NK-92 treated with Interleukin-12 subunit alpha and Interleukin-12 subunit beta, amount 100 ng/mL, for 24 hours (cell line): ENCODE measurements around the gene ACAA1.
A peak's percentile ranks its signal among the peaks of the same experiment; 100 is the strongest.
"Not testable (repeated sequence)": the region's sequence is repeated elsewhere in the genome, so short reads cannot be mapped to it uniquely, and the experiment has no call there.

Experiments used
- DNase-seq: peaks from one replicate; lab custom pipeline; 2025; lab: John Stamatoyannopoulos, UW

The ACAA1 gene

GRCh38 chr3:38154033-38154494, 17.1 kb upstream of the ACAA1 start:
- no peak for DNase-seq

DNA sequence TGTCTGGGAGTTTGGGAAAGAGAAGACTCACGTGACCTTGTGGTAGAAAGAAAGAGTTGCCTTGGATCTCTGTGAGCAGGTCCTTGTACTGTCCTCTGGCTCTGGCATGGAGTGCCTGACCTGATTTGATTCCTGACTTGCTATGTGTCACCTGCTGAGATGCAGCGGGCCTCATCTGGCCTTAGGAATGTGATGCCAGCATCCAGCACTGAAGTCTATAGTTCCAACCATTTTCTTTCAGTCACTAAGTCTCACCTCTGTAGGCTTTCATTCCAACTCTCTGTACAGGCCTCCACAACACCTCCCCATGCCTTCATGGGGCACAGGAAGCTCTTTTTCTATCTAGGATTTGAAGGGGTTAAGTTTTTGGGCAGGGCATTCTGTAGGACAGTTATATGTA, 16.3 kb upstream of the ACAA1 start:
- DNase-seq: no peak

DNA sequence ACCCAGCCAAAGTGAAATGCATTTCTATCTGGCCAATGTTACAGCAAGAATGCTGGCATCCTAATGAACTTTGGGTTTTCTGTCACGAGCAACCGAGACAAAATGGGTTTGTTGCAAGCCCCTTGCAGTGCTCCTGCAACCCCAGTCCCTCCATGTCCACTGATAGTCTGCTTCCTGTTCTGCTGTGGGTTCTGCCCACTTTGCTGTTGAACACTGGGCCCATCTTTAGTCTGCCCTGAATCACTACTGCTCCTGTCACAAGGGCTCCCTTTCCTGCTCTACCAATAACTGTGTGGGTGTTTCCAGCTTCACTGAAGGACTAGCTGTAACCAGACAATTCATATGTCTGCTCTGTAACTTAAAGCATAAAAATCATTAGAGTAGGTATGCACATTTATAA, 15.7 kb upstream of the ACAA1 start:
- DNase-seq: no peak

DNA sequence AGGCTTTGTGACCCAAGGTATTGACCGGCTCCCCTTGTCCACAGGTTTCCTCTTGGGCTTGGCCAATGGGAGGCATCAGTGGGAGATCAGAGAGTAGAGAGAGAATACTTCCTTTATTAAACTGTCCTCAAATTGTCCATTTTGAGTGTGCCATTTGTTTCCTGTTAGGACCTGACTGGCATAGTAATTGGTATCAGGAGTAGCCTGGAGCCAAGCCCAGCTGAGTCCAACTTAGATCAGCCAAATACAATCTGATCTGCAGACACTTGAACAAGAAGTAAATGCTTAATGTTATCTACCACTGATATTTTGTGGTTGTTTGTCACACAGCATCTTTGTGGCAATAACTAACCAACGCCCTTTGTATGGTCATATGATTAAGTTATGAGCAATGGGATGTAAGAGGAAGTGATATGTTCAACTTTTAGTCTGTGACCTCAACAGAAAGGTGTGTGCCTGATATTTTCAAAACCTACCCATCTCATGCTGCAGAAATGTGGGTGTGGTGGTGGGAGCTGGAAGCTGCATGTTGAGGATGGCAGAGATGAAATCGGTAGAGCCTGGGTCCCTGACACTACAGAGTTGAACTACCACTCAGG, 14.8 kb upstream of the ACAA1 start:
- DNase-seq: no peak

- no peak for DNase-seq
Observed at GRCh38 chr3:38150780-38151528, 14.0 kb upstream of the ACAA1 start.

DNA sequence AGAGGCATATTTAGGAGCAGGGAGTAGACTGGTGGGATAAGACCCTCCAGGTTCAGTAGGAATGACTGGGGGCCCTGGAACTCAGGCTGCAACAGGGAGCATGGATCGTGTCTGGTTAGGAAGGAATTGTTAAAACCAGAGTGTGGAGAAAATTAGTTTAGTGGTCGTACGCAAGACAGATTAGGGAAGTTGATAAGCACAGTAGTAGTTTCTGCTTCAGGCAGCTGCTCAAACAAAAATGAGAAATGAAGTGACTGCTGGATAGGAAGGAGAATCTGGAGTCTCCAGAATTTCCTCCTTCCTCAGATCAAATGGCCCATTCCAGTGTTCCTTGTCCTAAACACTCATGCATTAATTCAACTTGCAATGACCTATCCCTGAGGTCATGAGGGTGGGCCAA, 12.8 kb upstream of the ACAA1 start:
- no peak for DNase-seq

DNA sequence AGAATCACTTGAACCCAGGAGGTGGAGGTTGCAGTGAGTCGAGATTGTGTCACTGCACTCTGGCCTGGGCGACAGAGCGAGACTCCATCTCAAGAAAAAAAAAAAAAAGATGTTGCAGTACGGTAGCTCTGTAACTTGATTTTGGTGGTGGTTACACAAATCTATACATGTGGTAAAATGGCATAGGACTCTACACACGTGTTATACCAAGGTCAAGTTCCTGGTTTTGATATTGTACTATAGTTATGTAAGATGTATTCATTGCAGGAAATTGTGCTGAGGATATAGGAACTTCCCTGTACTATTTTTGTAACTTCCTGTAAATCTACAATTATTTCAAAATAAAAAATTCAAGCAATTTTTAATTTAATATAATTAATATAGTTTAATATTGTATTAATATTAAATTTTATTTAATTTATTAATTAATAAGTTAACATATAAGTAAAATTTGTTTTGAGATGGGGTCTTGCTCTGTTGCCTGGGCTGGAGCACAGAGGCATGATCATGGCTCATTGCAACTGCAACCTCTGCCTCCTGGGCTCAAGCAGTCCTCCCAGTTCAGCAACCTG, 11.5 kb upstream of the ACAA1 start:
- DNase-seq: no peak

DNA sequence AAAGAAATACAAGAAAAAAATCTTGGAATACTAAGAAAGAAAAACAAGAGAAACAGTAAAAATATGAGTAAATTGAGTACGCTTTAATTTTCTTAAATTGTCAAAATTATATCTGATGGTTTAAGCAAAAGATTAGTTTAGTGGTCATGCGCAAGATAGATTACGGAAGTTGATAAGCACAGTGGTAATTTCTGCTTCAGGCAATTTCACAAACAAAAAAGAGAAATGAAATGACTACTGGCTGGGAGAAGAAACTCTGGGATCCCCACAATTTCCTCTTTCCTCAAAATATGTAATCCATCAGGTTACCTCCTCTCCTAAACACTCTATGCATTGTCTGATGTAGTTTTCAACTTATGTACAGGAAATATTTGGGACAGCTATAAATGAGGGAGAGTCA, 10.5 kb upstream of the ACAA1 start:
- DNase-seq: no peak

DNA sequence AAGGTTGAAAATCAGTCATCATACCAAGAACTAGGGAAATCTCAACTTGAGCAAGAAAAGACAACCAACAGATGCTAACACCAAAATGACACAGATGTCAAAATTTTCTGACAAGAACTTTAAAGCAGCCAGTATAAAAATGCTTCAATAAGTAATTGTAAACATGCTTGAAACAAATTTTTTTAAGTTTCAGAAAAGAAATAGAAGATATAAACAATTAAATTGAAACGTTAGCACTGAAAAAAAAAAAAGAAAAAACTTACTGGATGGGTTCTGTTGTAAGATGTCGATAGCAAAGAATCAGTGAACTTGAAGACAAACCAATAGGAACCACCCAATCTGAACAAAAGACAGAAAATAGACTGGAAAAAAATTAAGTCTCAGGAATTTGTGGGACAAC, 9.6 kb upstream of the ACAA1 start:
- no peak for DNase-seq

DNA sequence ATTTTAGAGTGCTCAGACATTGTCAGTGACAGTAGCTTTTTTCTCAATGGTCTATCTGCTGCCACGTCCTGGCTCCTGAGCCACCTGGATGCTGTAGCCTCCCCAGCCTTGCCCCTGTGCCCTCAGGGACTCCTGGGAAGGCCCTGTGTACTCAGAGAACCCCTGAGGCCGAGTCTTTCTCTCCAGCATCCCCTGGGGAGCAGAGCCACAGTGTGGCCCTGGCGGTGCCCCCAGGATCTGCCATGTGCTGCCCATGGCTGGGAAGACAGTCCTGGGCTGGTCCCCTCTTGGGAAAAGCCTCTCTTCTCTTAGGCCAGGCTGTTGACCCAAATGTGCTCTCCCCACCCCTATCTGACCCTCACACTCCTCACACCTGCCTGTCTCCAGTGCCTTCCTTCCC, 6.6 kb upstream of the ACAA1 start:
- DNase-seq: no peak

DNA sequence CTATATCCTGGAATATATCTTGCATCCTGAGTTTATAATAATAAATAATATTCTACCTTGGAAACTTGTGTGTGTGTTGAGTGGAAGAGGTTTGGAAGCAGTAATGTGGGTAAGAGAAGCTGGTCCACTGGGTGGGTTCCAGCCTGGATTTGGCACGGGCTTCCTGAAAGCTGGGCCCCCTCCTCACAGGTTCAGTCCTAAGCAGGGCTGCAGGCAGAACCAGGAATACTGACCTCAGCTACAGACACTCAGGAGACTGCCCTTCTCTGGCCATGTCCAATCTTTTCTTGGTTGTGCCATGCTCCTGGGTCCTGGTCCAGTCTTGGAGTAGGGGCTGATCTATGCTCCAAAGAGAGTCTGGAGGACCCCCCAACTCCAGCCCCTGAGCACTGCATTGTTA, 6.0 kb upstream of the ACAA1 start:
- DNase-seq: no peak

GRCh38 chr3:38141952-38142273, 5.0 kb upstream of the ACAA1 start:
- DNase-seq: no peak

DNA sequence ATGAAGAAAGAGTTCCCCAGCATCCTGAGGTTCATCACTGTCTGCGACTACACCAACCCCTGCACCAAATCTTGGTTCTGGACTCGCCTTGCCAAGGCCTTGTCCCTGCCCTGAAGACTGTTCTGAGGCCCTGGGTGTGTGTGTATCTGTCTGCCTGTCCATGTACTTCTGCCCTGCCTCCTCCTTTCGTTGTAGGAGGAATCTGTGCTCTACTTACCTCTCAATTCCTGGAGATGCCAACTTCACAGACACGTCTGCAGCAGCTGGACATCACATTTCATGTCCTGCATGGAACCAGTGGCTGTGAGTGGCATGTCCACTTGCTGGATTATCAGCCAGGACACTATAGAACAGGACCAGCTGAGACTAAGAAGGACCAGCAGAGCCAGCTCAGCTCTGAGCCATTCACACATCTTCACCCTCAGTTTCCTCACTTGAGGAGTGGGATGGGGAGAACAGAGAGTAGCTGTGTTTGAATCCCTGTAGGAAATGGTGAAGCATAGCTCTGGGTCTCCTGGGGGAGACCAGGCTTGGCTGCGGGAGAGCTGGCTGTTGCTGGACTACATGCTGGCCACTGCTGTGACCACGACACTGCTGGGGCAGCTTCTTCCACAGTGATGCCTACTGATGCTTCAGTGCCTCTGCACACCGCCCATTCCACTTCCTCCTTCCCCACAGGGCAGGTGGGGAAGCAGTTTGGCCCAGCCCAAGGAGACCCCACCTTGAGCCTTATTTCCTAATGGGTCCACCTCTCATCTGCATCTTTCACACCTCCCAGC, 4.4 kb upstream of the ACAA1 start:
- no peak for DNase-seq

DNA sequence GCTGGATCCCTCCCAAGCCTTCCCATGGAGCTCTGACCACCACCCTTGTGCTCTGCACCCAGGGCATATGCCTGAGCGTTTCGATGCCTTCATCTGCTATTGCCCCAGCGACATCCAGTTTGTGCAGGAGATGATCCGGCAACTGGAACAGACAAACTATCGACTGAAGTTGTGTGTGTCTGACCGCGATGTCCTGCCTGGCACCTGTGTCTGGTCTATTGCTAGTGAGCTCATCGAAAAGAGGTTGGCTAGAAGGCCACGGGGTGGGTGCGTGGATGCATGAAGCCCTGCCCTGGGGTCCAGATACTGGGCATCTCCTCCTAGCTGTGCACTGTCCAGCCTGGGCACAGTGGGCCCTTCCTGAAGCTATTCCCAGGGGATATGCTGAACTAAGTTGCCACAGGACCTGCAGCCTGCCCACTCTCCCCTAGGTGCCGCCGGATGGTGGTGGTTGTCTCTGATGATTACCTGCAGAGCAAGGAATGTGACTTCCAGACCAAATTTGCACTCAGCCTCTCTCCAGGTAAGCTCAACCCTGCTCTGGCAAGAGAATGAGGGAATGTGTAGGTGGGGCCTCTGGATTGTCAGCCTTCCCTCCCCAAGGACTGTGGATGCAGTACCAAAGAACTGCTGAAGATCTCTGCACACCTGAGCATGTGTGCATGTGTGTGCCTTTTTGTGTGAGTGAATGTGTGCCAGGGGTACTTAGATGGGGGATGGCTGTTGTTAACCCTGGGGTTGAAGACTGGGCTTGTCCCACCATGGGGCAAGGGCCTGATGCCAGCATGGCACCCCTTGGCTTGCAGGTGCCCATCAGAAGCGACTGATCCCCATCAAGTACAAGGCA, 3.6 kb upstream of the ACAA1 start:
- DNase-seq: no peak

DNA sequence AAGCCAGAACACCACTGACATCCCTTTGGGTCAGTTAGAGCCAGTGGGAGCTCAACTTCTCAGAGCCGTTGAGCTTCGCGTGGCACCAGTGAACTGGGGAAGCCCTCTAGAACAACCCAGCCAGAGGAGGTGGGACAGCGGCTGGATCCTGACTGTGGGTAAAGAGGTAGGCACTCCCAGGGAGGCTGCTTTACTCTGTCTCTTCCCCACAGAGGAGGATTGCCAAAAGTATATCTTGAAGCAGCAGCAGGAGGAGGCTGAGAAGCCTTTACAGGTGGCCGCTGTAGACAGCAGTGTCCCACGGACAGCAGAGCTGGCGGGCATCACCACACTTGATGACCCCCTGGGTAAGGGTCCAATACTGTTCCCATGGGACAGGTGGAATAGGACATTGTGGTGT, 2.7 kb upstream of the ACAA1 start:
- DNase-seq: no peak

DNA sequence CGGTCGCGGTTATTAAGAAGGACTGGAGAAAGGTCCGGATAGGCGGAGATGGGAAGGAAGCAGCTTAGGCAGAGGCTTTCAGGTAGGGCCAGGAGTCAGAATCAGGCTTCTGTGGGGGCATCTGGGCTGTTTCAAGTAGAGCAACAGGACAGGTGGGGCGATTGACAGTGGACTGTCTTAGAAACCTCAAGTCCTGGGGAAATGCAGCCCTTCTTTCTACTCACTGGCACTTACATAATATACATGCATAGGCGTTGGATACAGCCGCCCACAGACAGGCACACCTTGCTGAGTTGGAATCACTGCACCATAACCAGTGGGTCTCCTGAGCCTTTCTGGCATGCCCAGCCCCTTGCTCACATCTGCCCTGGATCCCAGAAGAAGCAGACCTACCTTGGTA, 2.3 kb upstream of the ACAA1 start:
- DNase-seq: no peak

- DNase-seq: peak; percentile 66
Observed at GRCh38 chr3:38138349-38139190, 1.6 kb upstream of the ACAA1 start, which contains the start of gene MYD88. Gene MYD88 (plus strand): TSS chr3:38138661. CDS start chr3:38138701, 40 bp downstream.

DNA sequence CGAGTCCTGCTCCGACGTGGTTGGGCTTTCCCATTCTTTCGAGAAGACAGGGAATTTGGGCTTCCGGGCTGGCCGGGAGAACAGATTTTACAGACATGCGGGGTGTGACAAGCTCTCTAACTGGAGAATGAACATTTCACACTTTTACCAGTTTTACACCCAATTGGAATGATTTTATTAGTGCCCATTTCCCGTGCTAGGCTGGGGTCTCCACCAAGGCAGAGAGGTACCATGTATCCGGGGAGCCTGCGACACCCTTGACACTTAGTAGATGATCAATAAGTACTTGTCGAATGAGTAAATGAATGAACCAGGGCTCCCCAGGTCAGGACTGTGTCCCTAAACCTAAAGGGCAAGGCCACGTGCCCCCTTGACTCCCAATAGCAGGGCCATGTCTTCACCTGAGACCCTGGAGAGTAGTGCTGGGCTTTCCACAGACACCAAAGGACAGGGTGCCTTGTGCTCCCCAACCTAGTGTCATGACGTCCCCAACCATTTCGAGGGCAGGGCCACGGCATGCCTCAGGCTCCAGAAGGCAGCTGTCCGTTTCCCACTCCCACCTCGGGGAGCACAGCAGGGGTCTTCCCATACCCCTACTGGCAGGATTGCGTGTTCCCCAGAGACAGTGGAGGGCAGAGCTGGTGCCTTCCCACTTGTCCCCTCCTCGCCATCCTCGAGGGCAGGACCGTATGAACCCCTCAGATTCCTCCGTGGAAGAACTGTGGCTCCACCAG, 855 bp upstream of the ACAA1 start:
- DNase-seq: no peak

GRCh38 chr3:38136393-38136776, 542 bp downstream of the ACAA1 start:
- DNase-seq: no peak

GRCh38 chr3:38135621-38136277, 1.2 kb downstream of the ACAA1 start:
- DNase-seq: not testable (repeated sequence)
